Measurements from ENCODE around the gene DUSP11.
"Not testable (repeated sequence)": the region's sequence is repeated elsewhere in the genome, so short reads cannot be mapped to it uniquely, and the experiment has no call there.

Gene DUSP11

DNA sequence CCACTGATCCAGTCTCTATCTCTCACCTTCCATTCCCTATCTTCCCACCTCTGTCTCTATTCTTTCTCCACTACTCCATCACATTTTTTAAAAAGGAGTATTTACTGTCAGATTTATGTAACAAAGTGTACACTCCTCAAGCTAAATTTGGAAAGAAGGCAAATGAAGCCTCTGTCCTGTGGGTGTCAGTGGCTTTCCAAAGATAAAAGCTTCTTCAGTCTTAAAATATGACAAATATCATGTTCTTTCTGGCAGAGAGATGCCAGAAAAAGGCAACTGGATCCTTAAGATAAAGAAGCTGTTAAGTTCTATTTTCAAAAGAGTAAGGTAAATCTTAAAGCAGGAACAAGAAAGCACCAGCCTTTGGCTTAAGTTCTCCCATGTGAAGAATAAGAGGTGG lies 7.1 kb downstream of the DUSP11 start:
- no peak for DNase-seq (ENCODE audit: low read depth in 3 of 3)

DNA sequence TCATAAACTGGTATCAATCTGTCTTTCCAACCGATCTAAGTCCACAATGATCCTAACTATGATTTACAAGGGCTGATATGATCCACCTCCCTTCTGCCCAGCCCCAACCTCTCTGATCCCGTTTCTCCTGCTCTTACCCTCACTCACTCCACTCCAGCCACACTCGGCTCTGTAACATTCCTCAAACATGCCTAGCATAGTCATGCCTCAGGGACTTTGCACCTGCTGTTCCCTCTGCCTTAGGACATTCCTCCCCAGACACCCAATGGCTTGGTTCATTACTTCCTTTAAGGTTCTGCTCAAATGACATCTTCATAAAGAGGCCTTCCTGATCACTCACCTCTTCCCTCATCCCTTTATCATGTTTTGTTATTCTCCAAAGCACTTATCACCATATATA lies 9.2 kb downstream of the DUSP11 start:
- no peak for DNase-seq (ENCODE audit: low read depth in 3 of 3)

DNA sequence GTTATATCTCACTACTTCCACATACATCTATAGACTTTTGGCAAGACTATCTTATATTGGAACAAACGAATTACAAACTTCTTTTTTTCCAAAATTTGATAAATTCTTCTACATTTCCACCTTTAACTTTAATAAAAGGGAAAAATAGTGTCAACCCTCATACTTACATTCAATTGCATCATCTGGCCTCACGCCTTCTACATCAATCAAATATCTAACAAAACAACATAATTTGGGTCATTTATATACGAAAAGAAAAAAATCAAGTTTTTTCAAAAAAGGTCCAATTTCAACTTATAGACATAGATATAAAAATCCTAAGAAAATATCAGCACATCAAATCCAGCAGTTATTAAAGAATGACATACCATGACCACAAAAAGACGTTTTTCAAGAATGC lies 12.9 kb downstream of the DUSP11 start:
- no peak for DNase-seq (ENCODE audit: low read depth in 3 of 3)

- no peak for DNase-seq (ENCODE audit: low read depth in 3 of 3)
Observed at GRCh38 chr2:73766349-73766748, 13.6 kb downstream of the DUSP11 start.

- DNase-seq (ENCODE audit: low read depth in 3 of 3), result no peak
Observed at GRCh38 chr2:73764945-73765344, 15.0 kb downstream of the DUSP11 start.

- DNase-seq (ENCODE audit: low read depth in 3 of 3), result no peak
Observed at GRCh38 chr2:73762571-73762970, 17.3 kb downstream of the DUSP11 start.

DNA sequence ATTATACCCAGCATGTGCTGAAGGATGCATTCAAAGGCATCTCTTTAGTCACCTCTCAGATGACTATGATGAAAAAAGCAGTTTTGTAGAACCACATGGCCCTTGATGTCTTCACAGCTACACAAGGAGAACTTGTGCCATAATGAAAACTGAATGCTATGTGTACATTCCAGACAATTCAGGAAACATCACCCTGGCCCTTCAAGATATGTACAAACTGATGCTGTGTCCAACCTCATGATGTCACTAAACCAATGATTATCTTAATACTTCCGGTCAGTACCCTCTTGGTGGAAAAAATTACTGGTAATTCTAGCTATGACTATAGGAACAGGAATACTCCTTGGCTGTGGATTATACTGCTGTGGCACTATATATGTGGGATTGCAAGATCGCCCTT lies 20.0 kb downstream of the DUSP11 start:
- no peak for DNase-seq (ENCODE audit: low read depth in 3 of 3)

DNA sequence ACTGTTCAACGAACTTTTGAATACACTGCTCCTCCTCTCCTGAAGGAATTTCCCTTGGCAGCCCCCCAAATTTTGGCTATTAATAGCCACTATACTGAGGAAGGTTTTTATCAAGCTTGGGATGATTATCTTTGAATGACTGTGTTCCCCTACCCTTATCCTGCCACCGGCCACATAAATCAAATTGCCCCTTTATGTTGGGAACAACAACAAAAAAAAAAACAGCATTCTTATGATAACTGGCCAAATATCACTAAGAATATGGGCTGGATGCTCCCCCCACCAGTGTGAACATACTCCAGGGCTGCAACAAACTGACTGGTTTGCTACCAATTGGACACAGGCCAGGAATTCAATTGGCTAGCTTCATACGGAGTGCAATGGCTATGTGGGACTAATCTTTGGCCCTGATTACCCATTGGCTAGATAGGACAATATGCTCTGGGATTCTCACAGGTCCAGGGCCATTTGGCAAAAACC lies 20.6 kb downstream of the DUSP11 start:
- no peak for DNase-seq (ENCODE audit: low read depth in 3 of 3)

- not testable (repeated sequence) for DNase-seq (ENCODE audit: low read depth in 3 of 3)
Observed at GRCh38 chr2:73754332-73754731, 25.6 kb downstream of the DUSP11 start.

DNA sequence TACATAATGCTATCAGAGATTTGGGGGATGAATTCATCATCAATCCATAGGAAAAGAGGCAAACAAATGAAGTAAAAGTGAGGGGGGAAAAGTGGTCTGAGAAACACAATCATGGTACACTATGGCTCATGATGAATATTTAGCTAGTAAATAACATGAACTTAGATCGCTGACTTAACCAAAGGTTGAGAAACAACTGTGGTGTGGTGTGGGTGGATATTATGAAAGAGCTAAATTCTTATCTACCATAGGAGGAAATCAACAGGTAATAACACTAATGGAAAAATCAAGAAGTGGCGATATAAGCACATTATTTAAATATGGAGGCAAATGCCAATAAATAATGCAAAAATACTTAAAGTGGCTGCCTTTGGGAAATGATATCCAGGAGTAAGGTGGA lies 30.6 kb downstream of the DUSP11 start:
- no peak for DNase-seq (ENCODE audit: low read depth in 3 of 3)

- no peak for DNase-seq (ENCODE audit: low read depth in 3 of 3)
Observed at GRCh38 chr2:73746877-73747208, 33.1 kb downstream of the DUSP11 start.

- DNase-seq (ENCODE audit: low read depth in 3 of 3), result no peak
Observed at GRCh38 chr2:73746015-73746876, 33.7 kb downstream of the DUSP11 start.

GRCh38 chr2:73740767-73741166 lies 39.1 kb downstream of the DUSP11 start:
- no peak for DNase-seq (ENCODE audit: low read depth in 3 of 3)

DNA sequence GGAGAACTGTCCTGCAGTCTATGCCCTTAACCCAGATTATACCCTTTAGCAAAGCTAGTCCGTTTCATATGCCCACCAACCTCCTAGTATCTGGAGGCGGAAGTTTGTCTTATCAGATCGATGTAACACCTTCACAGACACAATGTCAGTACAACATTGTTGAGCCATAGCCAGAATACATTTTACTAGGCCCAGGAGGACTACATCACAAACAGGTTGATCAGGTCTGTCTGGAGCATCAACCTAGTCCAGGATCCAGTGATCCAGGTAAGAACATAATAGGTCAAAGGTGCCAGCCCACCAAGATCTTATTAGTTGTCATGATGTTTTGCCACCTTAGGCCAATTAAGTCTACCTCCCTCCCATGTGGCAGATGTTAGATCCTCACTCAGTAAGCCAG lies 40.8 kb downstream of the DUSP11 start:
- no peak for DNase-seq (ENCODE audit: low read depth in 3 of 3)

- DNase-seq (ENCODE audit: low read depth in 3 of 3), result peak; percentile 88 to 97 (median 94)
Observed at GRCh38 chr2:73736855-73737779, 42.8 kb downstream of the DUSP11 start, which contains the start of gene TPRKB. Gene TPRKB, minus strand, starts transcription at chr2:73737345. Its CDS starts 2,776 bp downstream, at chr2:73734569.

- no peak for DNase-seq (ENCODE audit: low read depth in 3 of 3)
Observed at GRCh38 chr2:73736378-73736777, 43.5 kb downstream of the DUSP11 start.

DNA sequence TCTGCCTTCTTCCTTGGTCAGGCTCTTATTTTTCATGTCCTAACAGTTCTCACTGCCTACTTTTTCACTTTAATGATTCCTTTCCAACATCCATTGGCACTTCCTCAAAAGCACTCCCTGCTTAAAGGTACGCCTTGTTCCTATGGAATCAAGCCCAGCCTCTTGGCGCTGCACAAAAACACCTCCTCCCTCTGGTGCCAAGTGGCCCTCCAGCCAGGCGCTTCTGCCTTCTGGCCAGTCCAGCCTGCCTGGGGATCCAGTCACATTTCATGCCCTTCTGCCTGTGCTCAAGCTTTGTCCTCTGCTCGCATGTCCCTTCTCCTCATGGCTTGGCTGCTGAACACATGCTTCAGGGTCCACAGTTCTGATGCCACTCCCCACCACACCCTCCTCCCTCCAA lies 49.1 kb downstream of the DUSP11 start:
- no peak for DNase-seq (ENCODE audit: low read depth in 3 of 3)

DNA sequence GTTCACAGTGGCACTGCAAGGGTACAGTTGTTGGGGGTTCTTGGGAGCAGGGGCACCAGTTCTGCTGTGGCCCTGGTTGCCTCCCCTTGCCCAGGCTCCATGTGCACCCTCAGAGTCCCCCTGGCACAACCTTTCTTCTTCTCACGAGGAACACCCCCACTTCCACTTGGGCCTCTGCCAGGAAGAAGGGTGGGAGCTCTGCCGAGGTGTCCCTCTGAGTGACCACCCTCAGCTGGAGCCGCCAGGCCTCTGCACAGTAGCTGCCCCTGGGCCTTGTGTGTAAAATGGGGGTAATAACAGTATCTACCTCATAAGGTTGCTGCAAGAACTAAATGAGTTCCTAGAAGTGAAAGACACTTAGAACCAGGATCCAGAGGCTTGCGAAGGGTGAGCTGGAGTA lies 51.2 kb downstream of the DUSP11 start:
- DNase-seq (ENCODE audit: low read depth in 3 of 3), result no peak

- no peak for DNase-seq (ENCODE audit: low read depth in 3 of 3)
Observed at GRCh38 chr2:73728043-73728442, 51.9 kb downstream of the DUSP11 start.

GRCh38 chr2:73726657-73727056 lies 53.2 kb downstream of the DUSP11 start:
- not testable (repeated sequence) for DNase-seq (ENCODE audit: low read depth in 3 of 3)

- no peak for DNase-seq (ENCODE audit: low read depth in 3 of 3)
Observed at GRCh38 chr2:73718851-73719621, 60.9 kb downstream of the DUSP11 start.

DNA sequence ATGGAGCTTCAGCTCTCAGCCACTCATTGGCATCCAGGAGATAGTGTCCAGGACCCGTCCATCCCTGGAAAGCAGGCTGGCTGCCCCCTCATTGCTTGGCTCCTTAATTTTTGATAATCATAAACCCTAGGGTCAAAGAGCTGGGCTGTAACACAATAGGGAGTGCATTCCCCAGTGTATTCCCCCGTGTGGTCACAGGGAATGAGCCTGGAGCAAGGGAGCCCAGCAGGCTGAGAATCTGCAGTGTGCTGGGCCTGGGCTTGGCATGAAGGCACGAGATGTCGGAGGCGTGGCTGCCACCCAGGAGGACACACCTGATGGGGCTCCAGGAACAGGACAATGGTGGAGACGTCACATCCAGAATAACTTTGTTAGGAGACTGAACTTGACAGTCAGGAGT lies 61.5 kb downstream of the DUSP11 start:
- DNase-seq (ENCODE audit: low read depth in 3 of 3), result no peak

Measured in stimulated activated CD4-positive, alpha-beta T cell treated with anti-CD3 and anti-CD28 coated beads, TNF-alpha, amount 100 ng/mL, for 48 hours (primary cell).